GM12875 (cell line): ENCODE data around the gene LRRK1.
"Not testable (repeated sequence)": the region's sequence is repeated elsewhere in the genome, so short reads cannot be mapped to it uniquely, and the experiment has no call there.

Experiments used
- H3K4me3 ChIP-seq: one replicate; pipeline ENCODE4 v1.5.1; 2011; ENCODE audit warnings: low read depth, low read length, control low read depth
- CTCF ChIP-seq: IDR thresholded peaks from 2 replicates; pipeline ENCODE4 v1.5.1; 2011; ENCODE audit warnings: low read depth, mild to moderate bottlenecking, control low read depth, inconsistent platforms, low read length, moderate library complexity, borderline replicate concordance; ENCODE audit not compliant: insufficient read depth

Gene LRRK1

GRCh38 chr15:101092156-101092866 is 173.2 kb downstream of the LRRK1 start:
- no peak overlapping the region for H3K4me3 ChIP-seq
- no peak for TF ChIP-seq CTCF

- TF ChIP-seq CTCF, result no peak
These were observed 173.7 kb downstream of the LRRK1 start for GRCh38 chr15:101092867-101093202.

GRCh38 chr15:101093958-101094357 is 174.8 kb downstream of the LRRK1 start:
- H3K4me3 ChIP-seq, result no peak overlapping the region
- TF ChIP-seq CTCF, result no peak

More at GRCh38 chr15:101092867-101093202, 173.7 kb downstream of the LRRK1 start:
- H3K4me3 ChIP-seq, result no peak overlapping the region

- H3K4me3 ChIP-seq, result not testable (repeated sequence)
These were observed 176.7 kb downstream of the LRRK1 start for GRCh38 chr15:101095796-101096406.

GRCh38 chr15:101097111-101097510 is 178.0 kb downstream of the LRRK1 start:
- H3K4me3 ChIP-seq, result no peak overlapping the region
- no peak for TF ChIP-seq CTCF

- TF ChIP-seq CTCF, result no peak
These were observed 180.0 kb downstream of the LRRK1 start for GRCh38 chr15:101099183-101099582.

GRCh38 chr15:101100118-101100517 is 181.0 kb downstream of the LRRK1 start:
- H3K4me3 ChIP-seq, result no peak overlapping the region
- TF ChIP-seq CTCF, result no peak

More at GRCh38 chr15:101099183-101099582, 180.0 kb downstream of the LRRK1 start:
- H3K4me3 ChIP-seq, result no peak overlapping the region
